K562 (cell line): Measurements from ENCODE around the gene SBK3. TPM values are rescaled to one million over a fixed set of nuclear protein-coding genes. Genes with fewer than 3 reads are reported as not detected.

Experiments
- ATAC-seq: fragments of 200-7000 bp; cut with Tn5 transposase; 3 replicates; pipeline ENCODE4 v1.9.1; 2020; ENCODE audit warnings: moderate library complexity
- BruUV-seq: library from RNA; stranded (reverse); fragments of 400-500 nt; replicated peaks from 2 replicates; lab custom pipeline; 2021; lab: Mats Ljungman, UMichigan
- CTCF ChIA-PET: fragments of 300-600 bp; formaldehyde crosslinking; extraction: SDS; loops from one replicate; lab custom pipeline; 2021; ENCODE audit warnings: low intra/inter-chr PET ratio; lab: Yijun Ruan, JAX
- POLR2A ChIA-PET: fragments of 300-600, 350-650 bp; sonication (Branson Sonifier 250); formaldehyde crosslinking; extraction: SDS; loops from one replicate; lab custom pipeline; 2021; ENCODE audit warnings: antibody characterized with exemption, inconsistent platforms; lab: Yijun Ruan, JAX
- DNase-seq, 4 experiments: peaks; one replicate each; pipeline versions ENCODE4 v3.0.0 to v3.0.0-alpha.2; 2011 to 2018; ENCODE audit warnings: low spot score in 3 of 4, mixed read lengths in 3 of 4; ENCODE audit errors: extremely low read depth in 1 of 4
- FAIRE-seq: peaks from 2 replicates; lab custom pipeline; 2011; peaks lifted over from hg19 to GRCh38; lab: Jason Lieb, UNC
- H2AFZ ChIP-seq: 2 replicates; pipeline ENCODE4 v1.6.0; 2011; ENCODE audit warnings: low read depth, low read length, control low read depth, inconsistent platforms
- H3K27ac ChIP-seq: fragments of 200-600 bp; 3 replicates; pipeline ENCODE4 v1.8.0; 2011; ENCODE audit warnings: low read depth, mild to moderate bottlenecking, control low read depth, inconsistent platforms, low read length, moderate library complexity, mixed read lengths; ENCODE audit errors: extremely low read depth
- H3K27me3 ChIP-seq, 2 experiments: fragments of 300-600 bp in 1 of 2; 2 replicates in 1 of 2; 3 replicates in 1 of 2; pipeline versions ENCODE4 v1.6.0 to v1.8.0; 2011; ENCODE audit warnings: inconsistent platforms in 2 of 2, low read length in 2 of 2, mild to moderate bottlenecking in 1 of 2, mixed read lengths in 1 of 2, moderate library complexity in 1 of 2; ENCODE audit not compliant: control insufficient read depth in 2 of 2, insufficient read depth in 2 of 2
- H3K36me3 ChIP-seq: fragments of 300-600 bp; 3 replicates; pipeline ENCODE4 v1.8.0; 2011; ENCODE audit warnings: mild to moderate bottlenecking, low read length, inconsistent platforms; ENCODE audit not compliant: control insufficient read depth, insufficient read depth
- H3K4me1 ChIP-seq, 2 experiments: fragments of 200-600 bp in 1 of 2; replicated peaks in 1 of 2; 2 replicates in 1 of 2; 3 replicates in 1 of 2; pipeline versions ENCODE4 v1.5.1 to v1.8.0; 2011; ENCODE audit warnings: inconsistent platforms in 2 of 2, low read length in 2 of 2, mild to moderate bottlenecking in 1 of 2, mixed read lengths in 1 of 2, moderate library complexity in 1 of 2; ENCODE audit not compliant: control insufficient read depth in 2 of 2, insufficient read depth in 2 of 2
- H3K4me2 ChIP-seq: 2 replicates; pipeline ENCODE4 v1.6.1; 2011; ENCODE audit warnings: low read length, control low read depth, inconsistent platforms, mixed read lengths; ENCODE audit not compliant: insufficient read depth
- H3K4me3 ChIP-seq: fragments of 200-600 bp; sonication (generic), shearing (Covaris generic); 2 replicates; pipeline ENCODE4 v1.5.1; 2016; ENCODE audit warnings: control low read depth, inconsistent platforms
- H3K79me2 ChIP-seq: fragments of 200-600 bp; 3 replicates; pipeline ENCODE4 v1.8.0; 2011; ENCODE audit warnings: low read length, inconsistent platforms; ENCODE audit not compliant: control insufficient read depth, insufficient read depth
- H3K9ac ChIP-seq, 2 experiments: 2 replicates each; pipeline versions ENCODE4 v1.6.0 to v1.6.1; 2011; ENCODE audit warnings: low read depth in 2 of 2, low read length in 2 of 2, control low read depth in 1 of 2, inconsistent platforms in 1 of 2, mild to moderate bottlenecking in 1 of 2, mixed read lengths in 1 of 2; ENCODE audit not compliant: insufficient read depth in 1 of 2
- H3K9me1 ChIP-seq: one replicate; pipeline ENCODE4 v1.6.0; 2011; ENCODE audit warnings: inconsistent platforms, mild to moderate bottlenecking, low read length, moderate library complexity; ENCODE audit not compliant: control insufficient read depth, insufficient read depth
- H3K9me3 ChIP-seq: replicated peaks from 2 replicates; pipeline ENCODE4 v1.5.1; 2011; ENCODE audit warnings: low read depth, low read length, inconsistent platforms; ENCODE audit not compliant: control insufficient read depth, insufficient read depth
- H4K20me1 ChIP-seq: replicated peaks from 2 replicates; pipeline ENCODE4 v1.6.1; 2011; ENCODE audit warnings: low read length, inconsistent platforms, mixed read lengths; ENCODE audit not compliant: control insufficient read depth, insufficient read depth
- ATF3 ChIP-seq, 2 experiments: fragments of 450-650 bp in 1 of 2; sonication (generic) in 1 of 2; formaldehyde crosslinking in 1 of 2; IDR thresholded peaks in 1 of 2; conservative IDR thresholded peaks in 1 of 2; 2 replicates each; pipeline versions ENCODE4 v1.6.1 to v1.8.1; 2016 to 2023; ENCODE audit warnings: mild to moderate bottlenecking in 2 of 2, moderate library complexity in 2 of 2, inconsistent platforms in 1 of 2, missing genetic modification reagents in 1 of 2
- FOSL1 ChIP-seq: fragments of 200-800 bp; sonication (Bioruptor generic); conservative IDR thresholded peaks from 2 replicates; pipeline ENCODE4 v1.6.1; 2016; ENCODE audit warnings: missing genetic modification characterization, missing compliant biosample characterization
- FOXA1 ChIP-seq: fragments of 450-650 bp; IDR thresholded peaks from 2 replicates; pipeline ENCODE4 v1.6.1; 2016; ENCODE audit warnings: mild to moderate bottlenecking, borderline replicate concordance
- HNRNPH1 ChIP-seq: fragments of 200-400 bp; formaldehyde crosslinking; optimal IDR thresholded peaks from 2 replicates; pipeline ENCODE3; 2017; ENCODE audit warnings: low read depth, mild to moderate bottlenecking, low read length, moderate library complexity
- KAT2B ChIP-seq: IDR thresholded peaks from one replicate; pipeline ENCODE4 v1.6.1; 2012; ENCODE audit warnings: low read depth, mild to moderate bottlenecking, control low read depth, inconsistent platforms, low read length, moderate library complexity
- PCBP1 ChIP-seq: fragments of 200-400 bp; formaldehyde crosslinking; IDR thresholded peaks from 2 replicates; pipeline ENCODE4 v1.6.1; 2018; ENCODE audit warnings: mild to moderate bottlenecking, low read depth, low read length; ENCODE audit not compliant: poor library complexity, severe bottlenecking
- PRDM10 ChIP-seq: fragments of 450-650 bp; IDR thresholded peaks from 2 replicates; pipeline ENCODE4 v1.6.1; 2018; ENCODE audit not compliant: partially characterized antibody
- whole genome bisulfite sequencing: fragments of 100-300 bp; shearing (Covaris generic); methylation state at CpG from one replicate; pipeline ENCODE4 v1.1.6; 2016; ENCODE audit warnings: low coverage, mixed read lengths; ENCODE audit not compliant: insufficient coverage; ENCODE audit errors: missing lambda C conversion rate; 5-methylcytosine and 5-hydroxymethylcytosine counted together
- in situ Hi-C: fragments of 300-500 bp; cut with MboI; formaldehyde crosslinking; loops from 4 replicates; pipeline ENCODE4 v1.15.0; 2018; ENCODE audit warnings: inconsistent platforms, mixed read lengths
- intact Hi-C: fragments of 100-400 bp; cut with micrococcal nuclease; formaldehyde crosslinking; loops from 2 replicates; pipeline ENCODE4 v1.14.2; 2022
- polyA plus RNA-seq, 8 experiments: library from polyadenylated mRNA; depleted of rRNA in 4 of 8; stranded (reverse) in 5 of 8; unstranded in 3 of 8; fragments of >200 nt; fragmentation: Nextera tagmentation in 2 of 8; fragmentation: Illumina TruSeq in 1 of 8; extraction: Ambion mirVana in 2 of 8; extraction: Trizol in 1 of 8; gene quantifications; 2 replicates each; pipeline versions ENCODE4 v1.2.1 to v1.2.3, GENCODE V29; 2011 to 2014; ENCODE audit warnings: inconsistent platforms in 1 of 8, missing spikeins in 1 of 8
- total RNA-seq, 7 experiments: library from RNA; depleted of rRNA in 6 of 7; stranded (reverse); fragments of >200 nt in 6 of 7; fragmentation: Illumina TruSeq in 2 of 7; extraction: Trizol in 2 of 7; gene quantifications; 2 replicates each; pipeline versions ENCODE4 v1.2.1 to v1.2.3, GENCODE V29; 2011 to 2021; ENCODE audit warnings: low replicate concordance in 1 of 7
- TF ChIP-seq, protein P1 (sequence below), 3 experiments: IDR thresholded peaks in 2 of 3; conservative IDR thresholded peaks in 1 of 3; 2 replicates each; pipeline ENCODE4 v1.5.1; 2011 to 2012; ENCODE audit warnings: low read length in 3 of 3, mild to moderate bottlenecking in 3 of 3, control low read depth in 2 of 3, improper control_type of control experiment in 1 of 3, inconsistent platforms in 1 of 3, low read depth in 1 of 3, mixed read lengths in 1 of 3, moderate library complexity in 1 of 3; ENCODE audit not compliant: insufficient read depth in 2 of 3

SBK3 gene
- total and polyA plus RNA-seq, 9 of the 15 experiments (the other 6 are each of a cell fraction or from before 2014, with no cell fraction given): 0.11 to 0.43 (median 0.13) TPM; not detected in 6

- Histone ChIP-seq H3K9ac (peak overlapping the region in 1 of 2 experiments; percentile 81; a peak in 2 of 4 replicates), H3K4me3 (no peak overlapping the region), H2AFZ (peak overlapping the region; percentile 73), H3K27me3 (peaks cover 0 to 3% of the 10 kb centered on the region in 2 experiments; a peak in 3 of 5 replicates), H3K9me1 (no peaks in the 10 kb centered on the region), H3K36me3 (no peaks in the 10 kb centered on the region), H3K4me1 (peaks cover 35 to 41% of the 10 kb centered on the region in 2 experiments), H3K9me3 (no peaks in the 10 kb centered on the region), H3K79me2 (no peaks in the 10 kb centered on the region), H3K4me2 (peak overlapping the region; percentile 3; the same call in 1 of the 2 replicates), H4K20me1 (no peaks in the 10 kb centered on the region), H3K27ac (no peak overlapping the region)
- ChIA-PET POLR2A (interaction anchor here (0.6 to 0.7 kb wide), 2 partner anchors 430 to 1007 kb away, joined by 3 read pairs; no protein-coding TSS in a partner anchor), CTCF (no interaction called here)
- WGBS: 32% methylated on average over 31 of the region's 36 CpGs
- BruUV-seq: no TSS peak
- intact Hi-C loops (no loop called here), in situ Hi-C loops (no loop called here)
- FAIRE-seq (no peak), DNase-seq (no peak), ATAC-seq (peak; percentile 21)
- TF ChIP-seq HNRNPH1: no peak
- TF ChIP-seq FOXA1: peak; percentile 34; the same call in 1 of the 2 replicates
- no peak for TF ChIP-seq KAT2B
- peak; percentile 77 for TF ChIP-seq FOSL1
- peak; percentile 29 for TF ChIP-seq PRDM10
- TF ChIP-seq PCBP1: peak; percentile 43
- 0 out of 2 replicates have a peak, but pooled peaks have one; percentile 18 for TF ChIP-seq ATF3 (IDR thresholded peaks at IDR 0.05)
- no peak for TF ChIP-seq ATF3 (CRISPR knock-in tag; conservative IDR thresholded peaks at IDR 0.05)
- TF ChIP-seq, protein P1, sequence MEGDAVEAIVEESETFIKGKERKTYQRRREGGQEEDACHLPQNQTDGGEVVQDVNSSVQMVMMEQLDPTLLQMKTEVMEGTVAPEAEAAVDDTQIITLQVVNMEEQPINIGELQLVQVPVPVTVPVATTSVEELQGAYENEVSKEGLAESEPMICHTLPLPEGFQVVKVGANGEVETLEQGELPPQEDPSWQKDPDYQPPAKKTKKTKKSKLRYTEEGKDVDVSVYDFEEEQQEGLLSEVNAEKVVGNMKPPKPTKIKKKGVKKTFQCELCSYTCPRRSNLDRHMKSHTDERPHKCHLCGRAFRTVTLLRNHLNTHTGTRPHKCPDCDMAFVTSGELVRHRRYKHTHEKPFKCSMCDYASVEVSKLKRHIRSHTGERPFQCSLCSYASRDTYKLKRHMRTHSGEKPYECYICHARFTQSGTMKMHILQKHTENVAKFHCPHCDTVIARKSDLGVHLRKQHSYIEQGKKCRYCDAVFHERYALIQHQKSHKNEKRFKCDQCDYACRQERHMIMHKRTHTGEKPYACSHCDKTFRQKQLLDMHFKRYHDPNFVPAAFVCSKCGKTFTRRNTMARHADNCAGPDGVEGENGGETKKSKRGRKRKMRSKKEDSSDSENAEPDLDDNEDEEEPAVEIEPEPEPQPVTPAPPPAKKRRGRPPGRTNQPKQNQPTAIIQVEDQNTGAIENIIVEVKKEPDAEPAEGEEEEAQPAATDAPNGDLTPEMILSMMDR (IDR thresholded peaks at IDR 0.05 in 2 of 3, conservative IDR thresholded peaks at IDR 0.05 in 1 of 3; ENCODE audit: insufficient read depth in 2 of 3, low read depth in 1 of 3, low read length in 3 of 3): 0 out of 6 replicates have a peak, but pooled peaks of 1 of the 3 experiments have one; percentile 2
Observed at GRCh38 chr19:55549500-55550320, 4.4 kb upstream of the SBK3 start.
